ENCODE results near the gene SLAMF7.
"Not testable (repeated sequence)": the region's sequence is repeated elsewhere in the genome, so short reads cannot be mapped to it uniquely, and the experiment has no call there.

SLAMF7 gene

GRCh38 chr1:160713161-160713560 lies 25.9 kb upstream of the SLAMF7 start:
- H3K27ac ChIP-seq, result no peak overlapping the region
- TF ChIP-seq CTCF (conservative IDR thresholded peaks at IDR 0.05), result no peak
- no peak for TF ChIP-seq ZFX (IDR thresholded peaks at IDR 0.05)

GRCh38 chr1:160714034-160714648 lies 24.9 kb upstream of the SLAMF7 start:
- H3K27ac ChIP-seq, result not testable (repeated sequence)

GRCh38 chr1:160716013-160716412 lies 23.0 kb upstream of the SLAMF7 start:
- H3K27ac ChIP-seq, result no peak overlapping the region
- TF ChIP-seq ZFX (IDR thresholded peaks at IDR 0.05) (no peak), CTCF (conservative IDR thresholded peaks at IDR 0.05) (no peak)

- TF ChIP-seq ZFX (IDR thresholded peaks at IDR 0.05), result no peak
- no peak for TF ChIP-seq CTCF (conservative IDR thresholded peaks at IDR 0.05)
- H3K27ac ChIP-seq, result no peak overlapping the region
Observed at GRCh38 chr1:160717306-160717705, 21.7 kb upstream of the SLAMF7 start.

- H3K27ac ChIP-seq, result no peak overlapping the region
- TF ChIP-seq ZFX (IDR thresholded peaks at IDR 0.05), result no peak
- no peak for TF ChIP-seq CTCF (conservative IDR thresholded peaks at IDR 0.05)
Observed at GRCh38 chr1:160718210-160718609, 20.8 kb upstream of the SLAMF7 start.

GRCh38 chr1:160720356-160721085 lies 18.5 kb upstream of the SLAMF7 start:
- H3K27ac ChIP-seq, result no peak overlapping the region
- TF ChIP-seq ZFX (IDR thresholded peaks at IDR 0.05) (no peak), CTCF (conservative IDR thresholded peaks at IDR 0.05) (no peak)

GRCh38 chr1:160721473-160721872 lies 17.6 kb upstream of the SLAMF7 start:
- TF ChIP-seq CTCF (conservative IDR thresholded peaks at IDR 0.05) (no peak), ZFX (IDR thresholded peaks at IDR 0.05) (no peak)

GRCh38 chr1:160722726-160723125 lies 16.3 kb upstream of the SLAMF7 start:
- H3K27ac ChIP-seq, result no peak overlapping the region
- TF ChIP-seq ZFX (IDR thresholded peaks at IDR 0.05) (no peak), CTCF (conservative IDR thresholded peaks at IDR 0.05) (no peak)

More at GRCh38 chr1:160721473-160721872, 17.6 kb upstream of the SLAMF7 start:
- no peak overlapping the region for H3K27ac ChIP-seq

Measured in C4-2B (cell line).